Stimulated activated CD4-positive, alpha-beta T cell treated with anti-CD3 and anti-CD28 coated beads, Interleukin-2, amount 100 ng/mL, for 24 hours (primary cell): ENCODE measurements around the gene EXOC3L1.

Experiments used
- DNase-seq, 2 donors: peaks; one replicate each; pipeline ENCODE4 v3.0.0-alpha.2; 2020

EXOC3L1 gene, protein sequence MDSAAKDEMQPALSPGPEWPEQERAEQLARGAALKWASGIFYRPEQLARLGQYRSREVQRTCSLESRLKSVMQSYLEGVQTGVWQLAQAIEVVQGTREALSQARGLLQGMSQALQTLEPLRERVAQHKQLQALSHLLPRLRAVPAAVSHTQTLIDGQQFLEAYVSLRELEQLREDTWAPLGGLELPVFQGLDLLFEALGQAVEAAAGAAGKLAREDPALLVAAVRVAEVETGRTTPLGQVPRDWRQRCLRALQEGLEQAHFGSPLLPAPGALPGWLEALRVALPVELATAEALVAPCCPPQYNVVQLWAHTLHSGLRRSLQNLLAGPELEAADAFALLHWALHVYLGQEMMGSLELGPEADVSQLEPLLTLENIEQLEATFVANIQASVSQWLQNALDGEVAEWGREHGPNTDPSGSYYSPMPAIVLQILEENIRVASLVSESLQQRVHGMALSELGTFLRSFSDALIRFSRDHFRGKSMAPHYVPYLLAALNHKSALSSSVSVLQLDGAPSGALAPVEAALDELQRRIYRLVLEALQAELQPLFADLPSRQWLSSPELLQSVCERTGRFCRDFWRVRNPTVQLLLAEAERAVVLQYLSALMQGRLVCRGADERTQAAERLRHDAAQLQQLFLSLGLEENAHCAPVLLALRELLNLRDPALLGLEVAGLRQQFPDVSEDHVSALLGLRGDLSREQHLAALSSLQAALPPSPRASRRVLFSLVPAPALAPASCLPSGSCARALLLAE

DNA sequence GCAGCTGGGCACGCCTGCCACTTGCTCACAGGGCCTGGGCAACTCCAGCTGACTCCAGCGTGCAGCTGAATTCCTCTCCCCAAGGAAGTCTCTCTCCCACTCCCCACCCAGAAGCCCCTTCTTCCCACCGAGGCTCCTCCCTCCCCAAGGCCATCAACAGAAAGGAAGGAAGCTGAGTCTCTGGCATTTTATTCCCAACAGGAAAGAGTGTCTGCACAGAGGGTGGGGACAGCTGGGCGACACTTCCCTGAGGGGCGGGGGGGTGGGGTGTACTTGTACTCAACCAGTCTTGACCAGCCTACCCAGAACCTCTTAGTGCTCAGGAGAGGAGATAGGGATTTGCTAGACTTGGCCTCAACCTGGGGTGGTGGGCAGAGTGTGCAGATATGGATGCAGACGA is at the start of gene EXOC3L1:
Gene EXOC3L1, minus strand, starts transcription at position 96 of the 400 bp plus-strand sequence. CDS start 460 bp downstream, outside the sequence.
- no peak for DNase-seq

GRCh38 chr16:67238806-67239470 is 49.0 kb upstream of the EXOC3L1 start:
- no peak for DNase-seq

GRCh38 chr16:67238278-67238575 is 48.3 kb upstream of the EXOC3L1 start:
- DNase-seq, result no peak

GRCh38 chr16:67237396-67238277 is 47.7 kb upstream of the EXOC3L1 start:
- DNase-seq, result no peak

GRCh38 chr16:67236563-67237395 is 46.8 kb upstream of the EXOC3L1 start:
- peak; percentile 81 to 83 for DNase-seq

- peak in 1 of 2 donors; percentile 61 for DNase-seq
Observed at GRCh38 chr16:67235816-67236562, 46.1 kb upstream of the EXOC3L1 start.

DNA sequence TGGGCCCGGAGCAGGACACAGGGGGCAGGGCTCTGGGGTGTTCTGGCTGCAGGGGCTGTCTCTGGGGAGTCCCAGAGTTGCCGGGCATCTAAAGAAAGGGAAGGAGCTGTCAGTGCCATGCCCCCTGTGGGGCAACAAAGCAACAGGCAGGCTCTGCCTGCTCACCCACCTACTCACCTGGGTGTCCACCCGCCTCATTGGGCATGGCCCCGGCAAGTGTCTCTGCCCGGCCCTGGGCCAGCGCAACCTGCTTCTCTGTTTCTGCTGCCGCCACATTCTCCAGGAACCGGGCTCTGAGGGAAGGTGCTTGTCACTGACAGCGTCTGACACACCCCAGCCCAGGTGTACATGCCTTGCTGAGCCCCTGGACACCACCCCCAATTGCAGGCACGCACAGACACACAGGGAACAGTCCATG is 44.3 kb upstream of the EXOC3L1 start:
- DNase-seq, result no peak

DNA sequence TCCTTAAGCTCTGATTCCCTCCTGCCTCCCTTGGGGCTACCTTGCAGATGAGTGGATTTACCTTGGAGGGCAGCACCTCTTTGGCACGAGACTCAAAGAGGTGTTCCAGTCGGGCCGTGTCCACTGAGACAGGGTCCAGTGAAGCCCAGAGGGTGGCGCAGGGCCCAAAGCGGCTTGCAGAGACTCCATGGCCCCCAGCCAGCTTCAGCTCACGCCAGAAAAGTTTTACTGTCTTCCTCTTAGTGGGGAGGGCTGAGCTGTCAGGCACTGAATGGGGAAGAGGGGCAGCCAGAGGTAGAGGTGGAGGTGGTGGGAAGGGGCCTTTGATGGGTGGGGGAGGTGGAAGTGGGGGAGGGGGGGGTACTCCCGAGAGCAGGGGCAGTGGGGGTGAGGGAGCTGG is 43.7 kb upstream of the EXOC3L1 start:
- no peak for DNase-seq

- DNase-seq, result no peak
Observed at GRCh38 chr16:67230809-67231660, 41.1 kb upstream of the EXOC3L1 start.

- no peak for DNase-seq
Observed at GRCh38 chr16:67229906-67230808, 40.2 kb upstream of the EXOC3L1 start.

DNA sequence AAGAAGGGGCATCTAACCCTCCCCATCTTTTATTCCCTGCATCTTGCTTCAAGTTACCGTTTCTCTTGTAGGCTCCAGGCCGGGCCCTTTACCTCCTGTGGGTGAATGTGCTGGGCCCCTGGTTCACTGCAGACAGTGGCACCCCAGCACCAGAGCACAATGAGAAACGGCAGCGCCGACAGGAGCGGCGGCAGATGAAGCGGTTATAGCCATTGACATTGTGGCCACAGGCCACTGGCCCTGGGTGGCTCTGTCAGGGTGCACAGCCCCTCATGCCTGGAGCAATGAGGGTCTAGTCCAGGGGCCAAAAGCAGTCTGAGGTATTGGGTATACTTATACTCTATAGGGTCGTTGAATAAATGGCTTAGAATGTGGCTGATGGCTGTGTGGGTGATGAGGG is 39.0 kb upstream of the EXOC3L1 start:
- no peak for DNase-seq

GRCh38 chr16:67228034-67228785 is 38.3 kb upstream of the EXOC3L1 start:
- DNase-seq, result no peak

DNA sequence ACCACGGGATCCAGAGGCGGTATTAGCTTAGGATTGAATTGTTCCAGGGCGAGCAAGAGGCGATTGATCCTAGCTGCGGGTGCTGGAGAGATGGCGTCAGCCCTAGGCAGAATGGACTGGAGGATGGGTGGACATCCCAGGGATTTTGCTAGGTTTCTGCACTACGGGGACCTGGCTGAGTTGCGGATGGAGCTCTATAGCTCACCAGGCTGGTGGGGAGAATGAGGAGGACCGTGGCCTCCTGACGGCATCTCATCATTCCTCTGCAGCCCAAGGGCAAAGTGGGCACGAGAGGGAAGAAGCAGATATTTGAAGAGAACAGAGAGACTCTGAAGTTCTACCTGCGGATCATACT is 37.6 kb upstream of the EXOC3L1 start:
- DNase-seq, result no peak

- DNase-seq, result peak; percentile 98 to 99
Observed at GRCh38 chr16:67226804-67227566, 37.0 kb upstream of the EXOC3L1 start, which contains the start of gene TMEM208. TSS of gene TMEM208 (plus strand) at chr16:67227130. CDS start at chr16:67227219, 89 bp downstream.

DNA sequence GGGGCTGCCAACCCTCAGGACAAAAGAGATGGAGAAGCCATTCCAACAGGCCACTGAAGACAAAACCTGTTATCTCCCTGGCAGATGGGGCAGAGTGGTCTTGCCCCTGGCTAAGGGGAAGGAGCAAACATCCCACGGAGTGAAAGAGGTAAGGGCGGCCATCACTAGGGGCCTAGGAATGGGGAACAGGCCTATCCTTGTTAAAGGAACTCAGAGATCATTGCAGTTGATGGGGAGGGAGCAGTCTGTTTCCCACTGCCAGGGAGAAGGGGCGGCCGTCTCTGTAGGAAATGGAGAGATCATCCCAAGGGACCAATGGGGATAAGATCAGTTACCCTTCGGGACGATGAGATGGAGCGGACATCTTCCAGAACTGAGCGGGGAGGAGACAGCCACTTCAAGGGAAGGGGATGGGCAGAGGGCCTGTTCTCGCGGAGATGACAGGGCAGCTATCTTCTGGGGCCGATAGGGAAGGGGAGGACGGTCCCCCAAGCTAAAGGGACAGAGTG is 36.4 kb upstream of the EXOC3L1 start:
- DNase-seq, result no peak

DNA sequence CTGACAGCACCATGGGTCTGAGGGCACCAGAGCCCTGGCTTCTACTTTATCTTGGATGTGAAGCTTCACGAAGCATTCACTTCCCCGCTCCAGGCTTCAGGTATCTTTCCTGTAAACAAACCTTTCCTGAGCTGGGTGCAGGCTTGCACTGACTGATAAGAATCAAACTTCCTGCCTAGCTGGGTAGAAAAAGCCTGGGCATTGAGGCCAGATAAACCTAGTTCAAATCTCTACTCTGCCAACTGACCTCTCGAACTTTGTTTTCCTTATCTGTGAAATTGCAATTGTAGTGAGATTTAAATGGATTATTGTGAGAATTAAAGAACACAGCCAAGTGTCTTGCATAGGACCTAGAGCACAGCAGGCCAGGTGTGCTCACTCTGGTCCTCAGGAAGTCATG is 34.1 kb upstream of the EXOC3L1 start:
- DNase-seq, result no peak
